DOHH2 (cell line): ENCODE measurements around the gene CNTLN.
"Not testable (repeated sequence)": the region's sequence is repeated elsewhere in the genome, so short reads cannot be mapped to it uniquely, and the experiment has no call there.

Source experiments
- H3F3A ChIP-seq: fragments of 200-600 bp; sonication (generic), shearing (Covaris generic); 2 replicates; pipeline ENCODE4 v1.6.0; 2016; ENCODE audit warnings: antibody characterized with exemption, mild to moderate bottlenecking; ENCODE audit not compliant: control insufficient read depth, insufficient read depth
- H3K27ac ChIP-seq: fragments of 200-600 bp; sonication (generic); 2 replicates; pipeline ENCODE4 v1.5.1; 2014; ENCODE audit warnings: low read depth, mild to moderate bottlenecking, low read length, moderate library complexity
- H3K27me3 ChIP-seq: fragments of 200-600 bp; sonication (generic); 2 replicates; pipeline ENCODE4 v1.6.1; 2014; ENCODE audit warnings: mild to moderate bottlenecking, low read length, mixed read lengths; ENCODE audit not compliant: control insufficient read depth
- H3K36me3 ChIP-seq: fragments of 200-600 bp; sonication (generic); 2 replicates; pipeline ENCODE4 v1.6.1; 2014; ENCODE audit warnings: mild to moderate bottlenecking, low read length, moderate library complexity, mixed read lengths; ENCODE audit not compliant: control insufficient read depth
- H3K4me1 ChIP-seq: fragments of 200-600 bp; sonication (generic); 2 replicates; pipeline ENCODE4 v1.6.1; 2014; ENCODE audit warnings: mild to moderate bottlenecking, low read length, mixed read lengths; ENCODE audit not compliant: control insufficient read depth
- H3K4me2 ChIP-seq: fragments of 200-600 bp; sonication (generic); 2 replicates; pipeline ENCODE4 v1.6.0; 2014; ENCODE audit warnings: mild to moderate bottlenecking, low read length, moderate library complexity
- H3K4me3 ChIP-seq: fragments of 200-600 bp; sonication (generic); 2 replicates; pipeline ENCODE4 v1.5.1; 2014; ENCODE audit warnings: mild to moderate bottlenecking, low read length, mixed read lengths
- H3K79me2 ChIP-seq: fragments of 200-600 bp; sonication (generic); 2 replicates; pipeline ENCODE4 v1.6.1; 2014; ENCODE audit warnings: mild to moderate bottlenecking, low read length, mixed read lengths; ENCODE audit not compliant: control insufficient read depth
- H3K9me2 ChIP-seq: fragments of 200-600 bp; sonication (generic); replicated peaks from 2 replicates; pipeline ENCODE4 v1.6.1; 2014; ENCODE audit warnings: mild to moderate bottlenecking, low read length, mixed read lengths; ENCODE audit not compliant: control insufficient read depth
- H3K9me3 ChIP-seq: fragments of 200-600 bp; sonication (generic); 2 replicates; pipeline ENCODE4 v1.6.1; 2014; ENCODE audit warnings: antibody characterized with exemption, low read length, mixed read lengths; ENCODE audit not compliant: control insufficient read depth, insufficient read depth
- H4K20me1 ChIP-seq: fragments of 200-600 bp; sonication (generic); 2 replicates; pipeline ENCODE4 v1.6.0; 2014; ENCODE audit warnings: low read depth, mild to moderate bottlenecking, antibody characterized with exemption, low read length, moderate library complexity; ENCODE audit not compliant: control insufficient read depth, insufficient read depth
- EZH2phosphoT487 ChIP-seq: fragments of 200-600 bp; sonication (generic); IDR thresholded peaks from 2 replicates; pipeline ENCODE4 v1.6.1; 2017; ENCODE audit warnings: borderline replicate concordance, mild to moderate bottlenecking, antibody characterized with exemption, low read length, moderate library complexity, mixed read lengths
- TF ChIP-seq, protein P1 (sequence below): fragments of 200-600 bp; sonication (generic); IDR thresholded peaks from one replicate; pipeline ENCODE4 v1.5.1; 2014; ENCODE audit warnings: antibody characterized with exemption, mild to moderate bottlenecking, low read depth, low read length; ENCODE audit not compliant: poor library complexity, severe bottlenecking

The CNTLN gene

GRCh38 chr9:17236147-17236546 is 101.3 kb downstream of the CNTLN start:
- Histone ChIP-seq H3F3A (no peaks in the 10 kb centered on the region), H4K20me1 (no peaks in the 10 kb centered on the region), H3K4me3 (no peak overlapping the region), H3K9me2 (no peaks in the 10 kb centered on the region), H3K27me3 (no peaks in the 10 kb centered on the region), H3K9me3 (no peaks in the 10 kb centered on the region), H3K36me3 (no peaks in the 10 kb centered on the region), H3K4me1 (no peaks in the 10 kb centered on the region), H3K79me2 (no peaks in the 10 kb centered on the region), H3K27ac (no peak overlapping the region), H3K4me2 (no peak overlapping the region)
- TF ChIP-seq, protein P1, sequence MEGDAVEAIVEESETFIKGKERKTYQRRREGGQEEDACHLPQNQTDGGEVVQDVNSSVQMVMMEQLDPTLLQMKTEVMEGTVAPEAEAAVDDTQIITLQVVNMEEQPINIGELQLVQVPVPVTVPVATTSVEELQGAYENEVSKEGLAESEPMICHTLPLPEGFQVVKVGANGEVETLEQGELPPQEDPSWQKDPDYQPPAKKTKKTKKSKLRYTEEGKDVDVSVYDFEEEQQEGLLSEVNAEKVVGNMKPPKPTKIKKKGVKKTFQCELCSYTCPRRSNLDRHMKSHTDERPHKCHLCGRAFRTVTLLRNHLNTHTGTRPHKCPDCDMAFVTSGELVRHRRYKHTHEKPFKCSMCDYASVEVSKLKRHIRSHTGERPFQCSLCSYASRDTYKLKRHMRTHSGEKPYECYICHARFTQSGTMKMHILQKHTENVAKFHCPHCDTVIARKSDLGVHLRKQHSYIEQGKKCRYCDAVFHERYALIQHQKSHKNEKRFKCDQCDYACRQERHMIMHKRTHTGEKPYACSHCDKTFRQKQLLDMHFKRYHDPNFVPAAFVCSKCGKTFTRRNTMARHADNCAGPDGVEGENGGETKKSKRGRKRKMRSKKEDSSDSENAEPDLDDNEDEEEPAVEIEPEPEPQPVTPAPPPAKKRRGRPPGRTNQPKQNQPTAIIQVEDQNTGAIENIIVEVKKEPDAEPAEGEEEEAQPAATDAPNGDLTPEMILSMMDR: no peak
- TF ChIP-seq EZH2phosphoT487: no peak

- Histone ChIP-seq H3K4me2 (no peak overlapping the region), H3K36me3 (no peaks in the 10 kb centered on the region), H4K20me1 (no peaks in the 10 kb centered on the region), H3F3A (no peaks in the 10 kb centered on the region), H3K4me3 (no peak overlapping the region), H3K27ac (no peak overlapping the region), H3K27me3 (no peaks in the 10 kb centered on the region), H3K9me3 (peaks cover 5% of the 10 kb centered on the region; the same call in 1 of the 2 replicates), H3K79me2 (no peaks in the 10 kb centered on the region), H3K4me1 (no peaks in the 10 kb centered on the region), H3K9me2 (no peaks in the 10 kb centered on the region)
- TF ChIP-seq, protein P1: no peak
- TF ChIP-seq EZH2phosphoT487: no peak
These were observed 111.9 kb downstream of the CNTLN start for GRCh38 chr9:17246770-17247169.

DNA sequence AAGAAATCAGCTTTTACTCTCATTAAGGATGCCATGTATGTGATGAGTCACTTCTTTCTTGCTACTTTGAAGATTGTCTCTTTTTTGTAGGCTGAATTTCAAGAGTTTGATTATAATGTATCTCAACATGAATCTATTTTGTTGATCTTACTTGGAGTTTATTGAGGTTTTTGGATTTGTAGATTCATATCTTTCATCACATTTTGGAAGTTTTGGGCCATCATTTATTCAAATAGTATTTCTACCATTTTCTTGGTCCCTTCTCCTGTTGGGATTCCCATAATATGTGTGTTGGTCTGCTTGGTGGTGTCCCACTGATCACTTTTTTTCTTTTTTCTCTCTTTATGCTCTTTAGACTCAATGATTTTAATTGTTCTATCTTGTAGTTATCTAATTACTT is 116.3 kb downstream of the CNTLN start:
- Histone ChIP-seq H3K9me2 (no peaks in the 10 kb centered on the region), H4K20me1 (no peaks in the 10 kb centered on the region), H3K4me1 (no peaks in the 10 kb centered on the region), H3K4me2 (no peak overlapping the region), H3K27me3 (no peaks in the 10 kb centered on the region), H3K9me3 (peaks cover 5% of the 10 kb centered on the region; the same call in 1 of the 2 replicates), H3F3A (no peaks in the 10 kb centered on the region), H3K36me3 (no peaks in the 10 kb centered on the region), H3K27ac (no peak overlapping the region), H3K4me3 (no peak overlapping the region), H3K79me2 (no peaks in the 10 kb centered on the region)
- TF ChIP-seq EZH2phosphoT487: no peak
- TF ChIP-seq, protein P1: no peak

- not testable (repeated sequence) for H3K79me2 ChIP-seq, H3K9me3 ChIP-seq, H3K4me1 ChIP-seq, H3K27me3 ChIP-seq, H3K4me2 ChIP-seq, H3K9me2 ChIP-seq, H3K4me3 ChIP-seq, H3K27ac ChIP-seq, H4K20me1 ChIP-seq, H3F3A ChIP-seq, H3K36me3 ChIP-seq
These were observed 133.8 kb downstream of the CNTLN start for GRCh38 chr9:17268531-17269188.
